Motor neuron (in vitro differentiated cells): ENCODE data around the gene CCDC102B. TPM values are rescaled to one million over a fixed set of nuclear protein-coding genes. Genes with fewer than 3 reads are reported as not detected.
A peak's percentile ranks its signal among the peaks of the same experiment; 100 is the strongest.

Experiments
- ATAC-seq, 8 experiments: fragments of 200-7000 bp; cut with Tn5 transposase; replicated peaks in 6 of 8; 2 replicates each; pipeline ENCODE4 v1.8.0; 2021; ENCODE audit warnings: mild to moderate bottlenecking in 8 of 8, moderate library complexity in 8 of 8
- H3K27ac ChIP-seq, 2 donors: fragments of 250-450 bp; sonication (Bioruptor Pico); 2 replicates each; pipeline ENCODE4 v1.9.0; 2021; ENCODE audit warnings: antibody characterized with exemption in 2 of 2, mild to moderate bottlenecking in 2 of 2, moderate library complexity in 1 of 2
- H3K4me1 ChIP-seq, 2 donors: fragments of 250-450 bp; sonication (Bioruptor Pico); replicated peaks in 1 of 2; 2 replicates each; pipeline ENCODE4 v1.6.1; 2021; ENCODE audit warnings: antibody characterized with exemption in 2 of 2, mild to moderate bottlenecking in 2 of 2, moderate library complexity in 1 of 2
- H3K4me3 ChIP-seq, 5 donors: fragments of 250-450 bp; sonication (Bioruptor Pico); 2 replicates each; pipeline ENCODE4 v1.9.0; 2021; ENCODE audit warnings: antibody characterized with exemption in 5 of 5, mild to moderate bottlenecking in 5 of 5, moderate library complexity in 4 of 5
- WGBS, 10 experiments: fragments of 450-650 bp; shearing (Covaris generic); methylation state at CpG; one replicate each; pipeline ENCODE4 v1.0.0; 2022; 5-methylcytosine and 5-hydroxymethylcytosine counted together
- in situ Hi-C, 9 experiments: fragments of 400-800 bp; cut with MboI; loops; one replicate each; pipeline ENCODE4 v1.15.0; 2021; ENCODE audit warnings: low sequenced_read_pairs in 9 of 9, low pct_unique_long_range_greater_than_20kb in 2 of 9; ENCODE audit not compliant: unreplicated experiment in 9 of 9
- total RNA-seq, 8 experiments: library from RNA; unstranded; fragments of 300-600 nt; gene quantifications; 2 replicates each; pipeline versions ENCODE4 v1.2.3 to v1.2.4, GENCODE V29; 2022

Gene CCDC102B
- total RNA-seq, 8 experiments from 2014 or later = 4.4 to 15.0 (median 8.8) TPM

DNA sequence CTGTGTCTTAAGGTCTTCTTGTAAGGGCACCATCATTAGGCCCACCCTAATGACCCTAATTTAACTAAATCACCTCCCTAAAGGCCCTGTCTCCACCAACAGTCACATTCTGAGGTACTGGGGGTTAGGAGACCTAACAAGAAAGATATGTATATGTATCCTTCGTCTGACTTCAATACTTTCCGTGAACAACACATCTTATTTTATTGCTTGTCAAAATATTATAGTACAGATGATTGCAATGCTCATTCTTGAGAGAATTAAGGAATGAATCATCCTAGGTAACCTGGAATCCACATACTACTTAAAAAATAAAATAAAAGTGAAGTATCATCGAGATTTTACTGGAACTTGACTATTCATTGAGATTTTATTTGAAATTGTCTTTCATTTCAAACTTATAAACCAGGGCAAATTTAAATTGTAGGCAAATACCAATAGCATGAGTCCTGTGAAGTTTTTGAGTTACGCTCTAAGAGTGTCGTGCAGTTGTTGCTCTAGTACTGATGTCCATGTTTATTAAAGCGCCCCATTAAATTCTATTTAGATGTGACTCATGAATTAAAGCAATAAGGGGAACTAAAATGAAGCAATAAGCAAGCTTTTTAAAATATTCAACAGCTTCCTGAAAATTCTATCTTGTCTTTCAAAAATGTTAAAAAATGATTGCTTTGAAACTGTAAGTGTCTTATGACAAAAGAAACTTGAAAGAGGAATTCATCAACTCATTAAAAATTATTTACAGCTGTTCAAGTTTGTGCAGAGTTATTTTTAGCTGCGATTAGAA, 40.0 kb downstream of the CCDC102B start:
- ATAC-seq = peak in 2 of 8 experiments; percentile 30 to 42
- H3K4me3 ChIP-seq = no peak overlapping the region
- peaks cover 0 to 12% of the 10 kb centered on the region in 2 donors for H3K4me1 ChIP-seq

DNA sequence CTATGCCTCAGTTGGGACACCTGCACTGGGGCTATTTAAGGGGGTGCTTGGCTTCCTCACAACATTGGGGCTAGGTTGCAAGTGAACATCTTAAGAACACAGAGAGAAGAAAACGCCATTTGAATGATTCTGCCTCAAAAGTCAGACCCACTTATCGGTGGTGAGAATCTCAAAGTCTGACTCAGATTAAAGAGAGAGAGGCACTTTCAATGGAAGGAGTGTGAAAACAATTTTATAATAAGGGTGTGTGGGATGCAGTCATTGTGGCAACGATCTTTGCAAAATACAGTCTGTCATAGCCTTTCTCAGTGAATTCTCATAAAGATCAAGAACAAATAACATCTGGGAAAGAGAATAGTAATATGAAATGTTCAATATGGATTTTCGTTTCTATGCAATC, 41.8 kb downstream of the CCDC102B start:
- ATAC-seq = no peak
- Histone ChIP-seq H3K4me3 (no peak overlapping the region), H3K27ac (no peak overlapping the region), H3K4me1 (peaks cover 0 to 12% of the 10 kb centered on the region in 2 donors)
- in situ Hi-C loops = loop anchor here in 4 of 9 experiments (25.0 kb wide), 1 partner anchor 1248 kb away; no protein-coding TSS in a partner anchor
- 15 to 100% (median 78%) methylated on average over 1 to 4 of the region's 4 CpGs for WGBS, 10 experiments

More for the DNA sequence above, 40.0 kb downstream of the CCDC102B start:
- in situ Hi-C loops = loop anchor here in 4 of 9 experiments (25.0 kb wide), 1 partner anchor 1249 kb away; no protein-coding TSS in a partner anchor
- WGBS, 10 experiments = 14 to 98% (median 95%) methylated on average over 4 to 7 of the region's 7 CpGs
- H3K27ac ChIP-seq = no peak overlapping the region

DNA sequence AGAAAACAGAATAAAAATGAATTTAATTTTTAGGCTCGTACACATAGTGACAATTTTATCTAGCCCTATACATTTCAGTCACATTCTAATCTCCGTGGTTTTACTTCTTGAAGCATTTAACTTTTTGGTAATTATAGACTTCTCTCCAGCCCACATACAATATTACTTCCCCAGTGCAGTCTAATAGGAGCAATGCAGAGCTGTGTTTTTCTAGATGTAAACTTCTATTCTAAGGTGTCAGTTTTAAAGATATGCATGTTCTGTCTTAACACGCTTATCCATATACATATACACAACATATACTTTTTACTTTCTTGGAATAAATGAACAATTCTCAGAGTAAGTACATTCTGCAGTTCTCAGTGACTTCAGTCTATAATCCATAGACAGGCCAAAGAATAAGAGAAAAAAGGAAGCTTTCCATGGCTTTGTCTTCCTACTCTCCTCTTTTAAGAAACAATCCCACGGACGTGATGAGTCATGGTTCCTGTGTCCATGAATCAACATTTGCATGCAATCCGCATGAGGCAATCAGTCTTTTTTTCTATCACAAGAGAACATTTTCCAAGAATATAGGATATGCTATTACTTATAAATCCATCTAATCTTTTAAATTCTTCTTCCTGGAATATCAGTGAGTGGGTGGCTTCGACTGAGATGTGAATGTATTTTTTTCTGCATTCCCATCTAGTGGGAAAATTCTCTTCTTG, 42.8 kb downstream of the CCDC102B start:
- 21 to 78% (median 58%) methylated on average over 3 to 7 of the region's 7 CpGs for WGBS, 10 experiments
- ATAC-seq = peak; percentile 72 to 98 (median 92)
- H3K4me1 ChIP-seq = peaks cover 0 to 12% of the 10 kb centered on the region in 2 donors
- H3K4me3 ChIP-seq = no peak overlapping the region
- peak overlapping the region in 1 of 2 donors; percentile 59 for H3K27ac ChIP-seq
- in situ Hi-C loops = loop anchor here in 4 of 9 experiments (25.0 kb wide), 1 partner anchor 1247 kb away; no protein-coding TSS in a partner anchor

GRCh38 chr18:68841301-68841700, 43.4 kb downstream of the CCDC102B start:
- peaks cover 0 to 12% of the 10 kb centered on the region in 2 donors for H3K4me1 ChIP-seq
- peak overlapping the region in 1 of 2 donors; percentile 59 for H3K27ac ChIP-seq
- no peak overlapping the region for H3K4me3 ChIP-seq
- no peak for ATAC-seq
- in situ Hi-C loops = loop anchor here in 4 of 9 experiments (25.0 kb wide), 1 partner anchor 1246 kb away; no protein-coding TSS in a partner anchor

- in situ Hi-C loops = loop anchor here in 4 of 9 experiments (25.0 kb wide), 1 partner anchor 1244 kb away; no protein-coding TSS in a partner anchor
- WGBS, 10 experiments = 71 to 100% (median 93%) methylated on average over 1 to 2 of the region's 2 CpGs; no CpG with 5 or more reads in 3 of the 10 experiments
These were observed 45.1 kb downstream of the CCDC102B start for GRCh38 chr18:68842951-68843350.

GRCh38 chr18:68843473-68844089, 45.7 kb downstream of the CCDC102B start:
- Histone ChIP-seq H3K4me3 (no peak overlapping the region), H3K27ac (no peak overlapping the region), H3K4me1 (peaks cover 0 to 12% of the 10 kb centered on the region in 2 donors)
- WGBS, 10 experiments = 27 to 95% (median 74%) methylated on average over 2 of the region's 2 CpGs
- in situ Hi-C loops = loop anchor here in 4 of 9 experiments (25.0 kb wide), 1 partner anchor 1244 kb away; no protein-coding TSS in a partner anchor
- ATAC-seq = no peak

More at GRCh38 chr18:68842951-68843350, 45.1 kb downstream of the CCDC102B start:
- H3K4me3 ChIP-seq = no peak overlapping the region
- peaks cover 0 to 12% of the 10 kb centered on the region in 2 donors for H3K4me1 ChIP-seq
- no peak for ATAC-seq
- H3K27ac ChIP-seq = no peak overlapping the region

DNA sequence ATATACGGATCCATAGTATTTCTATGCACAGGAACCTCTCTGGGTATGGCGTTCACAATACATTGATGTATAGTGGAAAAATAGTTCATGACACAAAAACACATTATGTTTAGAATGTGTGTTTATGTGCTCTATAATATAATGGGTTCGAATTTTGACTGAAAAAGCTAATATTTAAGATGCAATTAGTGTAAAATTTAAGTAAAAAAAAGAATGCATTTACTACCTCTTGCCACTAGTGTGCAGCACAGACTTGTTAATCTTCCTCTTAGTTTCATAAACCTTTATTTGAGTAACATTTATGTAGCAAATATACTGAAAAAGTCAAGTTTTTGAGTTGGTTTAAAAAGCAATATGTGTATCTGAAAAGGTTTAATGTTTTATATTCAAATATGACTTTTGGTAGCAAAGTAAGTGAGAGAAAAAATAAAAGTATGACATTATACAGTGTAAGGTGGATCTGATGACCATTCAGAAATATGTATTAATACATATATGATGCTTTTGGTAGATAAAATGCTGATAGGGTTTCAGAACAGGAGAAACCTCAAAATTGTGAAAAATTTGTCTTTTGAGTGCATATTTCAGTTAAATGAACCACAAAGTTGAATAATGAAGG, 49.4 kb downstream of the CCDC102B start:
- in situ Hi-C loops = loop anchor here in 4 of 9 experiments (25.0 kb wide), 1 partner anchor 1240 kb away; no protein-coding TSS in a partner anchor
- H3K27ac ChIP-seq = no peak overlapping the region
- no peak overlapping the region for H3K4me3 ChIP-seq
- WGBS, 10 experiments = 0 to 100% (median 40%) methylated on average over 1 to 3 of the region's 3 CpGs; no CpG with 5 or more reads in 1 of the 10 experiments
- no peaks in the 10 kb centered on the region for H3K4me1 ChIP-seq
- no peak for ATAC-seq

DNA sequence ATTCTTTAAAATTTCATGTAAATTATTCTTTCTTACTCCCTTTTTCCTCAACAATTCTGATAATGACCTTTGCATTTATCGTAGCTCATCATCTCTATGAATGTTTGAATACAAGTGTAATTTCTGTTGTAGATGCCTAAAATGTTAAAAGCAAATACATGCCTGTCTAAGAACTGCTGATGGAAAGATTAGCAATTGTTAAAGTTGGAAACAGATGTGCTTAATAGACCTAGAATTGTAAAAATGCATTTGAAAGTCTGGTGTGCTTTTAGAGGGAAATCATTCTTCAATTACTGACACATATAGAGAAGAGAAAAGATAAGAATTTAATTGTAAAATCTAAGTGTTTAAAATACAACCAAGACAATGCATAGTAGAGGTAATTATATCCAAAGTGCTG, 50.4 kb downstream of the CCDC102B start:
- WGBS, 10 experiments = 0 to 100% (median 80%) methylated on average over 1 of the region's 1 CpG; no CpG with 5 or more reads in 1 of the 10 experiments
- ATAC-seq = peak in 2 of 8 experiments; percentile 43 to 48
- H3K4me3 ChIP-seq = no peak overlapping the region
- no peak overlapping the region for H3K27ac ChIP-seq
- in situ Hi-C loops = loop anchor here in 4 of 9 experiments (25.0 kb wide), 1 partner anchor 1239 kb away; no protein-coding TSS in a partner anchor
- no peaks in the 10 kb centered on the region for H3K4me1 ChIP-seq

DNA sequence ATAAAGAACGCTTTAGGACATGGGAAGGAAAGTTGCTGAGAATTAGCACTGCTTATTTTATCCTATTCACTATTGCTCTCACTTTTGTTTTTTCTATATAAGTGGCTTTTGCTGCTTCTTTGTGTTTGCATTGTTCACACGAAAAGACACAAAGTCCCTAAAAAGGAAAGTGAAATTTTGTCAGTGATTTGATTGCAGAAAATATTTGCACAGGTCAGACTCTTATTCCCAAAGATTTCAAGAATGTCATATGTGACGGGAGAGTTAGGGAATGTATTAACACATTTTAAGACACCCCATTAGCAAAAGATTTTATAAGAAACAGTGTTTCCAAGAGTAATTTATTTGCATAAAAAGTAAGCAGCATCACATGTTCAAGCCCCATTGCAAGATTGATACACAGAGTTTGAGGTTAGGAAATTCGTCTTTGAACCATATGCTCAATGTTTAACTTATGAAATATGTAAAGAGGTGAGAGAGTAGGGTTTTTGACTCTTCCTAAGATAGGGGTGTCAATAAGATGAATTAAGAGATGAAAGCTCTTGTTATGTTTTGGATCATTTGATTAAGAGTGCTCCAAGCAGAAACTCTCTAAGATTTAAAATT, 57.0 kb downstream of the CCDC102B start:
- H3K27ac ChIP-seq = no peak overlapping the region
- ATAC-seq = no peak
- 38 to 96% (median 78%) methylated on average over 1 to 4 of the region's 4 CpGs for WGBS, 10 experiments
- no peak overlapping the region for H3K4me3 ChIP-seq
- in situ Hi-C loops = no loop called here
- H3K4me1 ChIP-seq = no peaks in the 10 kb centered on the region

- Histone ChIP-seq H3K4me3 (no peak overlapping the region), H3K27ac (no peak overlapping the region), H3K4me1 (no peaks in the 10 kb centered on the region)
- no peak for ATAC-seq
- in situ Hi-C loops = no loop called here
These were observed 57.6 kb downstream of the CCDC102B start for GRCh38 chr18:68855491-68855890.

GRCh38 chr18:68861365-68861764, 63.5 kb downstream of the CCDC102B start:
- Histone ChIP-seq H3K4me1 (no peaks in the 10 kb centered on the region), H3K4me3 (no peak overlapping the region), H3K27ac (no peak overlapping the region)
- WGBS, 10 experiments = 44 to 100% (median 82%) methylated on average over 1 to 2 of the region's 2 CpGs; no CpG with 5 or more reads in 1 of the 10 experiments
- no peak for ATAC-seq
- in situ Hi-C loops = no loop called here

- in situ Hi-C loops = no loop called here
- Histone ChIP-seq H3K27ac (no peak overlapping the region), H3K4me3 (no peak overlapping the region), H3K4me1 (no peaks in the 10 kb centered on the region)
- 27 to 96% (median 92%) methylated on average over 1 to 2 of the region's 2 CpGs; no CpG with 5 or more reads in 2 of the 10 experiments for WGBS, 10 experiments
- no peak for ATAC-seq
These were observed 67.1 kb downstream of the CCDC102B start for GRCh38 chr18:68865021-68865420.
